CD4-positive, alpha-beta T cell treated with Interleukin-15 for 4 hours (primary cell): ENCODE measurements around the gene NEURL1.
A peak's percentile ranks its signal among the peaks of the same experiment; 100 is the strongest.

Experiments
- DNase-seq: peaks from one replicate; pipeline ENCODE4 v3.0.0-alpha.2; 2020; ENCODE audit warnings: low spot score

The NEURL1 gene

DNA sequence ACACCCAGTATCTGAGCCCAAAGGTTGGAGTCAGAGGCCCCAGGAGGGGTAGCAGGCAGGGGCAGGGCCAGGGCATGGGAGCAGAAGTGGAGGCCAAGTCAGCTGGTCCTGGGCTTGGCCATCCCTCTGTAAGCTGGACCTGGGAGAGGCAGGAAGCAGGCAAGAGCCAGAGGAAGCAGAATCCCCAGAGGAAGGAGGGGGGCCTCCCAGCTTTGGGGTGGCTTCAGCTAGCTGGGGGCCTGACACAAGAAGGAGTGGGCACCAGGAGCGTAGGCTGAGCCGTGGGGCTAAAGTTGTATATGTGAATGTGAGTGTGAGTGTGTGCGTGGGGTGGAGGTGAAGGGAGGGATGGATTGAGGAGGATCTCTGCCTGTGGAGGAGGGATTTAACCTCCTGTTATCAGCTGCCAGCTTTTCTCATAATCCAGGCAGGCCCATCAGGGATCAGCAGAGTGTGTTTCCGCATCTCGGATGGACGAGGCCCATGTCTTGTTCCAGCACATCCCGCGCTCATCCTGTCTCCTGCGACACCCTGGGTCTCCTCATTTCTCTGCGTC, 54.0 kb downstream of the NEURL1 start:
- no peak for DNase-seq

DNA sequence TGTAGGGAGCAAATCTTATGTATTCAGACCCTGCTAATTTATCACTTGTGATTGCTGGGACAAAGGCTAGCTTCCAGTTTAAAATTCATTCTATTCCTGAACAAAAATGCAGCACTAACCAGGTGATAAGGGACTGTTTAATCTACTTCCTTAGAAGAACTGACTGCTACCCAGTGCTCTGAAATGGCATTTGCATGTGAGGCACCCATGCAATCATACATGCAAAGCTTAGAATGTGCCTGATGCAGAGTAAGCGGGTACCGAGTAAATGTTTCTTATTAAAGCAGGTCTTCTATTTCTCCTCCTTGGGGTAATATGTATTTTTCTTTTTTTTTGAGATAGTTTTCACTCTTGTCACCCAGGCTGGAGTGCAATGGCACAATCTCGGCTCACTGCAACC, 54.5 kb downstream of the NEURL1 start:
- DNase-seq, result no peak

DNA sequence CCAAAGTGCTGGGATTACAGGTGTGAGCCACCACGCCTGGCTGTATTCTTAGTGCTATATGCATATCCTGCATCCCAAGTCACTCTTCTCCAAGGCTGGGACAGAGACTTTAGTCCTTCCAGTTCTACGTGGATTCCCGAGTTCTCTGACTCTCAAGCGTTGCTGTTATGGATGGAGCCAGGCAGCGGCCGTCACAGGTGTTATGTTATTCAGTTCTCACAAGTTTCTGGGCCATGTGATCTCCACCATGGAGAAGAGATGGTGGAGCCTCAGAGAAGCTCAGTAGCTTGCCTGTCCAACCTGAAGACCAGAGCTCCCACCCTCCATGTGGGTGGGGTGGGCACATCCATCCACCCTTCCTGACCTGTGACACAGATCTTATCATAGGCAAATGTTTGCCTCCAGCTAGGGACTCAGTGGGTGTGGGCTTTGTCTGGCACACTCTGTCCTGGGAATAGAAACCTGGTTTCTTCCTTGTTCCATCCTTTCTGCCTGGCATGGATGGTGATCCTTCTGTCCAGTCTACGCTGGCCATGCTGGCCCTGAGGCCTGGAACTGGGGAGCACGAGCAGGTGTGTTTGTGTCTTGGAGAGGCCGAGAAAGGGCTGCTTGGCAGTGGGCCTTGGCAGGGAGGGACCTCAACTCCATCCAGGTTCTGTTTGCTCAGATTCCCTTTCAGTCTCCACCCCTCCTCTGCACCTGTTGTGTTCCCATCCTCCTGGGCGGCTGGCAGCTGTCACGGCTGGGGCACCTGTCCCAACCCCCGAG, 55.3 kb downstream of the NEURL1 start:
- no peak for DNase-seq

DNA sequence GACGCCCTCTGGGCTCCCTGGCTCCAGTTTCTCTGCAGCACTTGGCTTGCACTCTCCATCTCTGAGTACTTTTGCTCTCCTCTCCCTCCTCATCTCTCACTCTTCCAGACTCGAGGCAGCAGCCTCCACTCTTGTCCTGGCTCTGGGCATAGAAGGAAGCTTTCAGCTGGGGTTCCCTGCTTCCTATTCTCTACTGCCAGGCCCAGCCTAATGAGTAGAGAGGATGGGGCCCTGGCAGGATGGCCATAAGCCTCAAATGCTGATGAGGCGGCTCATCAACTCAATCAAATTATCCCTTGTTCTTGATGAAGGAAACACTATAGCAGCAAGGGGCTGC, 55.8 kb downstream of the NEURL1 start:
- no peak for DNase-seq

DNA sequence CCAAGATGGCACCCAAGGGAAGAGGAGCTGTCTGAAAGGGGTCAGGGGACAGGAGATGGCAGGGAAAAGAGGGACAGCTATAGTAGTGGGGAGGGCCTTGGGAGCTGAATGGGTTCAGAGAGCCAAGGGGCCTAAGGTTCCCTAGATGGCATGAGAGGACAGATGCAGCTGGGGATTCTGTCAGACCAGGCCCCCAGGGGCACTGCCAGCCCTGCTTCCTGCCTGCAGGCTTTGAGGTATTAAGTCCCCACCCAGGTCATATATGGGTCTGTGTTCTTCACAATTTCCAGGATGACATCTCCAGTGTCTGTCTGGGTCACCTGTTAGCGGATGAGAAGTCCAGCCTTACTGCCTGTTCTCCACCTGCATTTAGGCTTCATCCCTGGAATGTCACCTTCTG, 56.7 kb downstream of the NEURL1 start:
- DNase-seq, result no peak

DNA sequence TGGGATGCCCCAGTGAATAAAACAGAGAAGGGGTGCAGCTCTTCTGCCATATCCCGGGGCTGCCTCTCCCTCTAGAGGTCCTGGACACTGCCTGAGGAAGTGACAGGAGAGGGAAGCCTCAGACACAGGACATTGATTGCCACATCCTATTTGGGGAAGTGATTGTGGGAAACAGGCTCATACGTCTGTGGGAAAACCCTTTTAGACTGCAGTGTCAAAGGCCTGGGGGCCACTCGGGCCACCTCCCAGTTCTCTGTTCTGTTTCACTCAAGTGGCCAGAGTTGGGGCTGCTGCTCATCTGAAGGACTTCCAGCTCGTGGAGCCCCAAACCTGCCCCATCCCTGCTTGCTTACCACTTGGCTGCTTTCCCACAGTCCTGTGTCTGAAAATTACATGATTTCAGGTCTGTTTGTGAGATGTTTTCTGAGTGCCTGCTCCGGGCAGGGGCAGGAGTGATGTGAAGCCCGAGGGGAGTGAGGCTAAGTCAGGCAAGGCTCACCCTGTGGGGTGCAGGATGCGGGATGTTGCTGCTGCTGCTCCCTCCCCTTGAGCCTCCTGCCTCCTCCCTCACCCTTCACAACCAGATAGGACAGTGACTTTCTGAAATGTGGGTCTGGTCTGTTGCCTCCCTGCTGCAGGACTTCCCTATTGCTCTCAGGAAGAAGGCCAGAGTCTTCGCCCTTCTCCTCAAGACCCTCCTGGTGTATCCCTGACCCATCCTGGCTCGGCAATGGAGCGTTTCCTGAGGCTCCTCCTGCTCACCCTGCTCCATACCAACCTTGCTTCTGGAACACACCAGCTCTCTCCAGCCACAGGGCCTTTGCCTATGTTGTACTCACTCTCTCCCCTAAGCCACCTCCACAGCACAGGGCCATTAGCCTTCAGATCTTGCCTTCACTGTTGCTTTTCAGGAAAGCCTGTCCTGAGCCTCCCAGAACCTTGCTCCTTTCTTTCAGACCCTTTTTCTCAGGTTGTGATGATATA, 58.4 kb downstream of the NEURL1 start:
- DNase-seq, result peak; percentile 6

DNA sequence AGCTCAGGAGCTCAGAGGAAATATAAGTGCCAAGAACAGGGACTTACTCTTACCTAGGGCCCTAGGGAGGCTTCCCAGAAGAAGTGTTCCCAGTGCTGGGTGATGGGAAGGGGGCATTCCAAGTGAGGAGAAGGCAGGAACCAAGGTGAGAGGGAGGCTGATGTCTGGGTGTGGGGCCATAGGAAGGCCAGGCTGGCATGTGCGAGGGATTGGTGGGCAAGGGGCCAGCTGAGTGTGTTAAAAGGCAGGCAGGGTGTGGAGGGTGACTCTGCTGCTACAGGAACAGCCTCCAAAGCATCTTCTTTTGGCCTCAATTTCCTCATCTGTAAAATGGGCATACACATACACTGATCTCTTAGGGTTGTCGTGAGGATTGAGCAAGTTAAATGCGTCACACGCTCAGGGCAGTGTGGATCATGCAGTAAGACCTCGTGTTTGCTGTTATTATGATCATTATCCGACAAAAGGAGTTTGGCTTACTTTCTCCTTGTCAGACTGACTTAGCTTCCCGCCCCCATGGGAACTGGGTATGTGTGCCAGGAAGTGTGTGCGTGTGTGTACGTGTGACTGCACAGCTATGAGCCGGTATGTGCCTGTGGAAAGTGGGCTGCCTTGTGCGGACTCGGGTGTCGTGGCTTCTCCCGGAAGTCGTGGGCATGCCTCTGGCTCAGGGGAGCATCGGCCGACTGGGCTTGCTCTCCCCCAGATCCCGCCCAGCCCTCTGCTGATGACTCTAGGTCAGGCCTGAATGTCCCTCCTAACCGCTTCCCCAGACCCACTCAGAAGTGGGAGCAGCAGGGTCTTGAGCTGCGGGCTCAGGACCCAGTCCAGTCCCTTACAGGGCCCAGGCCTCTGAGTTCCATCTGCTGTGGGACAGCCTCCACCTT, 59.6 kb downstream of the NEURL1 start:
- DNase-seq, result no peak

DNA sequence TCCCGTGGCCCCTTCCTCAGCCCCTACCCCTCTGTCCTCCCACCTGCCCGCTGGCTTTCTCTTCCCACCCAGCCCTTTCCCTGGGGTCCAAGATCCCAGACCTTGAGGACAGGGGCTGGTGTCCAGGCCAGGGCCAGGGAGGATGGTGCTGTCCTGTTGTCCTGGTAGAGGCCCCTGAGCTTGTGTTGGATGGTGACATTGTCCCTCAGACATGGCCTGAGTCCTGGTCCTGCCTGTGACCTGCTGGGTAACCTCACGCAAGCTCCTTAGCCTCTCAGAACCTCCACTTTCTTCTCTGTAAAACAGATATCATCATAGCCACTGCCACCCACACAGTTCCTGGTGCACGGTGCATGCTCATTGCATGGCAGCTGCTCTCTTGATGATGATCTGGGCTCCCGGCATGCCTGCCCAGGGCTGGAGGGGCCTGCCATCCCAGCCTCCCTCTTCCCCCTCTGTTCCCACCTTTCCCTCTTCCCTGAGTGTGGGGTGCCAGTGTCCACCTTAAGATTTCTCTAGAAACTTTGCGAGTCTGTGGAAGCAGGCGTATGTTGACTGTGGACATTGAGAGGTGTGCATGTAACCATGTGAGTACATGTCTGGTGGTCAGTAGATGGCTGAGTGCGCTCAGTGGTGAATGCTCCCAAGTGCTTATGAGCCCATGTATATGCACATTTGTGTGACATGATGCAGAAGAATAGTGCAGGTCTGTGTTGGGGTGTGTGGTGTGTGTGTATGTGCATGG, 60.4 kb downstream of the NEURL1 start:
- no peak for DNase-seq

DNA sequence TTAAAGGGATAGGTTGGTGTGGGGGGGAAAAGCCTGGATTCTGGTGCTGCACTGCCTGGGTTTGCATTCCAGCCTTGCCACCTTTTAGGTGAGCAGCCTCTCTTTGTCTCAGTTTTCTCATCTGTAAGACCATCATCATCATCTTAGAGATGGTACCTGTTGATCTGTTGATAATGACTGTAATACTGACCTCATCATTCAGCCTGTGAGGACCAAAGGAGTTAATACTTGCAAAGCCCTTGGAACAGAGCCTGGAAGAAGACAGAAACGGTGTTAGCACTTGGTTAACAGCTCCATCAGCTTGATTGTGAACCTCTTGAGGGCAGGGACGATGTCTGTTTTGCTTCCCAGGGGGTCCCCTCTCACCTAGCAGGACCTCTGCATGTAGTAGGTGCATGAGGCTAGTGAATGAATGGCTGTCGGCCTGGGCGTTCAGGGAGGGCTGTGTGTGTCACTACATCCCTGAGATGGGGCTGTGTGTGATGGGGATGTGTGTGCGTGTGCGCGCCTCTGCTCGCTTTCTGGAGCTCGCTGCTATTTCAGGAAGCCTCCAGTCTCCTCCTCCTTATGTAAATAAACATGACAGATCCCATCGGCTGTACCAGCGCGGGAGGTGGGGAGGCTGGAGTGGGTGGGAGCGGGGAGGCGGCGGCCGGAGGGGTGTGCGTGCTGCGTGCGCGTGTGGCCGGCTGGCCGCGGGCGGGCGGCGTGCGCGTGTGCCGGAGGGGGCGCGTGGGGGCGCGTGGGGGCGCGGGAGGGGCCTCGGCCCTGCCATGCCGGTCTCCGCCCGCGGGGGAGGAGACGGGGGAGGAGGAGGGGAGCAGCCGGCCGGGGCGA, 61.2 kb downstream of the NEURL1 start:
- peak; percentile 6 for DNase-seq

DNA sequence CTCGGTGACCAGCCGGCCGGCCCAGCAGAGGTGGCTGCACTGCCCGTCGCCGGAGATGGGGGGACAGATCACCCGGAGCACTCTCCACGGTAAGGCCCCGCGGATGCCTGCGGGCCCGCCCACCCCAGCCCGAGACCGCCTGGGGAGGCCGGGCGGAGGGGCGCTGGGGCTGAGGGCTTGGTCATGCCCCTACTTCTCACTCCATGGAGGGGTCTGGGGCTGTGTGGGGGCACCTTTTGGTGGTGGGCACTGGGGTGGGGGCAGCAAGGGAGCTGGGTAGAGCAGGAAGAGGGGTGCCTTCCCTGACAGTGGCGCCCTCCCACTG, 61.8 kb downstream of the NEURL1 start:
- no peak for DNase-seq

DNA sequence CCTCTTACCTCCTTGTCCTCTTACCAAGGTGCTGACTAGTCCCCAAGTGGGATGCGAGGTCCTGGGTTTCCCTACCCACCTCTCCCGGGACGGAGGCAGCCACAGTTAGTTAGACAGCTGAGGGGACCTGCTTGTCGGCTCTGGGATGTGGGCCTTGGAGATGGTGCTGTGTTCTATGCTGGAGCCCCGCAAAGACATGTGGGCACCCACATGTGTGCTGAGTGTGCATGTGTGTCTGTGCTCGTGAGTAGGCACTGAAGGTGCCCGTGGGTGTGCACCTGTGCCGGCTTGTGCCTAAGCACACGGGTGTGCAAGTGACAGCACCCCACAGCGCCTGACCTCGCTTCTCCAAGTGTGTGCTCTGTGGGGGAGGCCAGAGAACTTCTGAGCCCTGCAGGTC, 62.2 kb downstream of the NEURL1 start:
- no peak for DNase-seq

DNA sequence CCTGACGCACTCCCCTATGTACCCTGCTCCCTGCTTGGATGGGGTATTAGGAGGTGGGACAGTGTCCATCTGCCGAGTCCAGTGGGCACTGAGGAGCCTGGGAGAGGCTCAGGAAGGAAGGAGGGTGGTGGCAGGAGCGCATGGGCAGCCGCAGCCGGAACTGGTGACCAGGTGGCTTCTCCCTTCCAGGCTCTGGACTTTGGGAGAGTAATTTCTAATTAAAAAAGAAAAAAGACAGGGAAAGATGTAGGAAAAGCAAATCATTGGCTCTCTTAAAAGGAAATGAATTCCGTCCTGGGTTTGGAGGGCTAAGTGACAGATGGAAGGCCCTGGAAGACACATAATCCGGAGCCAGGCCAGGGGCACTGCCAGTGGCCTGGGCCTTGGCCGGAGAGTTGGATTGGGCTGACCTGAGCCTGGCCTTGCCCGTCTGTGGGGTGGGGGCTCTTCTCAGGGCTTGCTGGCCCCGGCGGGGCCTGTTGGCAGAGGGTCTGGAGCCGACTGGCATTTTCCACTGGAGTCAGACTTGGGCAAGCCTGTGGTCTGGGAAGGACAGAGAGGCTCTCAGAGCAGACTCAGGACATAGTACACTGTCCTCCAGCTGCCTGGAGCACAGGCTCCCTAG, 63.0 kb downstream of the NEURL1 start:
- DNase-seq, result no peak

DNA sequence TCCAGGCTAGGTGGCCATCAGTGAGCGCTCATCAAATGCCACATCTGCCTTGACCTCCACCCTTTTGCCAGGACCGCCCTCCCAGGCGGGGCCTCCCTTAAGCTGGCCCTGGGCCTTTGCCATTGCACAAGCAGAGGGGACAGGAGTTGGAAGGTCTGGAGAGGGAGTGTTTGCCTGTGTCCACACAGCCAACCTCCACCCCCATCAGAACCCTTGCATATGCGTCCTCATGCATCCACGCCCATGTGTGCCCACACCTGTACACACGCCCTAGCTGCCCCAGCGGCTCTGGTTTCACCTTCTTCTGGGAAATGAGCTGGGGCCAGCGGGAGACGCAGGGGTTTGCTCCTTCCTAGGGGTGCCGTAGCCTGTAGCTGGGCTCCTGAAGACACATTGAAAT, 64.0 kb downstream of the NEURL1 start:
- no peak for DNase-seq

DNA sequence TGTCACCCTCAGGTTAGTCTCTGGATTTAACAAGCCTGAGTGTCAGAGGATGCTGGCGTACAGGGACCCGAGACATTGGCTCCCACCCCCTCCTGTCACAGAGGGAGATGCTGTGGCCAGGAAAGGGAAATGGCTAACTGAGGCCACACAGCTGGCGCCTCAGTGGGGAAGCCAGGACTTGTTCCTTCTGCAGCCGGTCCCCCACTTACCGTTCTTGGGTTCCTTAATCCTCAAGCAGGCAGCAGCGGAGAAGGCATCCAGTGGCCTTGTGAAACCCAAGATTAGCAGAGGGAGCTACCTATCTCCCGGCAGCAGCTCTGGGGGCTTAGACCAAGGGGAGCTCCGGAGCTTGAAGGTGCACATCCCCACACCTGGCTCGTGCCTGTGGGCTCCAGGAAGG, 65.4 kb downstream of the NEURL1 start:
- DNase-seq, result no peak

DNA sequence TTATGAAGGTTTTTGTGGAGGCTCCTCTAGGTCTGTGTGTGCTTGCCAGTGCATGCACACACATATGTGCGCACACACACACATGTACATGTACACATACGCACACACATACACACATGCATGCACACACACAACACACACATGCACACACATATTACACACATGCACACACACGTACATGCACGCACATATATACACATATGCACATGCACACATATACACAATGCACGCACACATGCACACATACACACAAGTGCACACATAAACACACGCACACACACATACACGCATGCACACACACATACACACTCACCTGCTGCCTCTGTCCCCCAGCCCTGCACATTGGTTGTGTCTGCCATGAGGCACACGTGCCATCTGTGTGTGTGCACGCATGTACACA, 66.3 kb downstream of the NEURL1 start:
- DNase-seq, result no peak

DNA sequence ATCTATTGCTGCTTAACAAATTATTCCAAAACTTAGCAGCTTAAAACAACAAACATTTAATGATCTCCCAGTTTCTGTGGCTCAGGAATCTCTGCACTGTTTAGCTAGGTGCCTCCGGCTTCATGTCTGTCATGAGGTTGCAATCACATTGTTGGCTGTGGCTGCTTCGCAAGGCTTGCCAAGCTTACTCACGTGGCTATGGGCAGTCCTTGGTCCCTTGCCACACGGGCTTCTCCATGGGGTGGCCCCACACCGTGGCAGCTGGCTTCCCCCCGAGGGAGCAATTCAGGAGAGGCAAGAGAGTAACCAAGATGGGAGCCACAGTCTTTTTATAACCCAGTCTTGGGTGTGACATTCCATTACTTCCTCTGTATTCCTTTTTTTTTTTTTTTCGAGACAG, 67.4 kb downstream of the NEURL1 start:
- DNase-seq, result no peak

DNA sequence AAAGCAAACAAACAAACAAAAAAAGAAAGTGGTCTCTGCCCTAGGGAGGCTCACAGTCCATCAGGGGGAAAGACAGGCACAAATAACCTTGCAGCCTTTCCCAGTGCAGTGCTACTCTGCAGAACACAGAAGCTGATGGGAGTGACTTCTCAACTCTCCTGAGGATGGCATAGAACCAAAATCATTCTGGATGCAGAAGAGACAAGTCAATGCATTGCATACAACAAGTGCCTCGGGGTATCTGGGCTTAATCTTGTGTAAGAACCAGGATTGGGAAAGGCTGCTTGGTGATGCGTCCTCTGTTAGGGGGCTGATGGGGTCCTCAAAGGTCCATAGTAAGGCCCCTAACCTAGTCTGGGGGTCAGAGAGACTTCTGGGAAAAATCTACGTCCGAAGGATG, 68.9 kb downstream of the NEURL1 start:
- no peak for DNase-seq

DNA sequence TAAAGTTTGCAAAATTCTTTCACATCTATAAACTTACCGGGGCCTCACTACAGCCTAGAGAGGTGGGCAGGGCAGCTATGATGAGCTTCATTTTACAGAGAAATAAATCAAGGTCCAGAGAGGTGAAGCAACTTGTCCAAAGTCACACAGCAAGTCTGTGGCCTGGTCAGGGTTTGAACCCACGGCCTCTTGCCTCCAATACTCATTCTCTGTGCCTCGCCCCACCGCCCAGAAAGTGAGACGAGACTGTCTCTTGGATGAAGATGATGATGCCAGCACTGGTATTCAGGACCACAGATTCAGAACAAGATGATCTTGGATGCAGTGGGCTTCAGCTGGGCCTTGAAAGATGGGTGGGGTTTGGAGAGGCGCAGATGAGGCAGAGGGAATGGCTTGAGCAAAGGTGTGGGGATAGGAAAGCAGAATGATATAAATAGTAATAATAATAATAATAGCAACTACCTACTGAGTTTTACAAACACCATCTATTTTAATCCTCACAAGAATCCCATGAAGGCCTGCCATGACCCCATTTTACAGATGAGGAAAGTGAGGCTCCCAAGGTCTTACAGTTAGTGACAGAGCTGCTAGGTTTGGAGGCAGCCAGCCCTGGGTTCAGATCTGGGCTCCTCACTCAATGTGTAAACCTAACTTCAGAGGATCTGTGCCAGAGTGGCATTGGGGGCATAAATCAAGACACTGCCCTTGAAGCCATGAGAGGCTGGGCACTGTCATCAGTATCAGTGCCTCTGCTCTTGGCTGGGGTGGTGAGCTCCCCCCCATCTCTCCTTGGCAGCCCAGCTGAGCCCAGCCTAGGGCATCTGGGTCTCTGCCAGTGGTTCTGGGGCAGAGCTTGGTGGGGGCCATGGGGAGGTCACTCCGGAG, 70.0 kb downstream of the NEURL1 start:
- DNase-seq, result no peak

DNA sequence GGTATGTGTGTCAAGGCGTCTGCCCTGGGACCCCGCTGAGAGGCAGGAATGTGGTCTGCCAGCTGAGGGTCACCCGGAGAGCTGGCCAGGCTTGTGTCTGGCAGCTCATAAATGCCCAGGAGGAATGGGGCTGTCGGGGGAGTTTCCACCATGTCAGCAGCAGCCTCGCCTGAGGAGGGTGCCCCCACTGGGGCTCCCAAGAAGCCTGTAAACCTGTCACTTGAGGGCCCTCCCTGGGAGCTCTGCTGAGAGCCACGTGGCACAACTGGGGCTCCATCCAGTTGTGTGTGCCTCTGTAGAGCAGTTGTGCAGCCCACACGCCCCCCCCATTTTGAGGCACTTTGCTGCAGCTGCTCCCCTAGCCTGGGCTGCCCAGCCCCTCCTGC, 70.6 kb downstream of the NEURL1 start:
- DNase-seq, result no peak
